ENCODE data around the gene CAPNS2.

DNA sequence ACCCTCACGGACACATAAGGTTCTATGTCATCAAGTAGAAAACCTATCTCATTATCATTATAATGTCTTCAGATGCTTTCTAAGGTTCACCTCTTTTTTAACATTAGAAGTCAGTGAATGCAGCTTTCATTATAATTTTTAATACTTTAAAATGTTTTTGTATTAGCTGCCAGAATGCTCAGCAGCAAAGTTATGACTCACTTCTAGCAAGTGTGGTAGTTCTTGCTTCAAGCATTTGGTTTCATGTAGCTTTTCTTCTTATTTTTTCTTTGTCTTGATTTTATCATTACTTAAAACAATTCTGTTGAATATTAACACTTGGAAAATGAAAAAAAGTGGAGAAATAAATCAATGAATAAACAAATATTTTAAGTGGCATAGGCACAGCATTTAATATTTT lies 34.3 kb upstream of the CAPNS2 start:
- TF ChIP-seq ZNF274 (IDR thresholded peaks at IDR 0.05; ENCODE audit: borderline replicate concordance, extremely low read depth, low read length) (no peak), CTCF (IDR thresholded peaks at IDR 0.05; ENCODE audit: control extremely low read depth in 1 of 3, insufficient read depth in 1 of 3, low read depth in 1 of 3, low read length in 3 of 3) (no peak), POLR2AphosphoS5 (IDR thresholded peaks at IDR 0.05; ENCODE audit: low read depth, low read length) (no peak), GTF2F1 (IDR thresholded peaks at IDR 0.05; ENCODE audit: borderline replicate concordance, low read depth, low read length) (no peak)
